ENCODE measurements around the gene TAS1R2.
"Not testable (repeated sequence)": the region's sequence is repeated elsewhere in the genome, so short reads cannot be mapped to it uniquely, and the experiment has no call there.

The TAS1R2 gene

DNA sequence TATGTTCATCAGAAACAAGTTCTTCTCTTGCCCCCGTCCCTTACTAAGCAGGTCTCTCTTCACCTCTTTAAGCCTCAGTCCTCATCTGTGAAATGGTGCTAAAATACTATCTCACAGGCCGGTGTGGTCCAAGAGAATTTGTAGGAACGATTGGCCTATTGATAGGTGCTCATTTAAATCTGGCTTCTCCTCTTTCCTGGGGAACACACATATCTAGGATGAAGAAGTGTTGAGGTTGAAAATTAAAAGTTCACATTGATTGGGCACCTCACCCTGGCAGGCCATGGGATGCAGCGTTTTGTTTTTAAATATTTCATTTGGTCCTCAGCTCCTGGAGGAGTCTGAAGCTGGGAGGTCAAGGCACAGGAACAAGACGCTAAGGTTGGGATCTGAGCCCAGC, 8.9 kb upstream of the TAS1R2 start:
- DNase-seq, result no peak

DNA sequence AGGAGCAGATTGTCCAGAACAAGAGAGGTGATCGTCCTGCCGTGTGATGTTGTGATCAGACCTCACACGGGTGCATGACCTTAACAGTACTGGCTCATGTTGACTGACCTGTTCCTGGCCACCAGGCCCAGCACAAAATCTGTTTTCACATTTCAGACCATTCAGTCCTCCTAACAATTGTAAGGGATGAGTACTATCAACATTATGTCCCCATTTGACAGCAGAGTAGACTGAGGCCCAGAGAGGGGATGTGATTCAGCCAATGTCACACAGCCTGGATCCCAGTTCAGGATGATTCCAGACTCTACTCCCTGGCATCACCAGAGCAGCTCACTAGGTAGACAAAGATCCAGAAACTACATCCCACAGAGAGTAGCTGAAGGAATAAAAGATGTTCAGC, 7.4 kb upstream of the TAS1R2 start:
- no peak for DNase-seq

DNA sequence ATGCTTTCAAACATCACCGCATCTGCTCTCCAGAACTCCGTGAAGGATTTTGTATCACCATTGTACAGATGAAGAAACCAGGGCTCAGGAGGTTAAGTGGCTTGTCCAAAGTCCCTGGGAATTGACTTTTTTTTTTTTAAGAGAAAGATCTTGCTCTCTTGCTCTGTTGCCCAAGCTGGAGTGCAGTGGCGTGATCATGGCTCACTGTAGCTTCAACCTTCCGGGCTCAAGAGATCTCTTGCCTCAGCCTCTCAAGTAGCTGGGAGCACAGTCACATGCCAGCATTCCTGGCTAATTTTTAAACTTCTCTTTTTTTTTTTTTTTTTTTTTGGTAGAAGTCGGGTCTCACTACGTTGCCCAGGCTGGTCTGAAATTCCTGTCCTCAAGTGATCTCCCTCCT, 6.9 kb upstream of the TAS1R2 start:
- DNase-seq, result no peak

DNA sequence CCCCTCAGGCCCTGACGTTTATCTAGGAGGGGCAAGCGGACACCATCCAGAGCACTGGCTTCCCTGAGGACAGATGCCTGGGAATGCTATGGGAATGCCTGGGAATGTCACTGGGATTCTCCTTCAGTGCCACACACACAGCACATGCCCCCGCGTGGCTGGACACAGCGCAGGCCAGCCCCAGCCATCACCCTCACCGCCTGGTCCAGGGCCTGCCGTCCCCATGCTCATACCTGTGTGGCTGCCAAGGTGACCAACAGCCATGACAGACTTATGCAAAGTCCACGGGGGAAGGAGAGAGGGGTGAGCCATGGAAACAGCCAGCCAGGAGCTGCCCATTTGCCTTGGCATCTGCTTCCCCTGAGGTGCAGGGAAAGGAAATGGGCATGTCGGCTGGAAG, 5.7 kb upstream of the TAS1R2 start:
- no peak for DNase-seq

DNA sequence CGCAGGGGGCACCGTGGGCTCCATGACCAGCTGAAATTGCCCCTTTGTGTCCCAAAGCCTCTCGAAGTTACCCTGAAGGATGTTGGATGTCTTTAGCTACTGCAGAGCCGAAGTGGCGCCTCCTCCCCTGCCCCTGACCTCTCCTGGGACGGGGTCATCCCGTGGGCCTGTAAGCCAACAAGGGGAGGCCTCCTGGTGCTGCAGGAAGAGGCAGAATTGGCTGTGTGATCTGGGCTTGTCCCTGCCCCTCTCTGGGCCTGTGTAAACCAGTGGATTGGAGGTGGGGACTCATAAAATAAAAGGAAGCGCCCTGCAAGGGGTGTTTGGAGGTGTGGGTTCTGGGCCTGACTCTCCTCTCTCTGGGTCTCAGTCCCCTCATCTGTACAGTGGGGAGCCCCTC, 2.1 kb upstream of the TAS1R2 start:
- DNase-seq, result no peak

DNA sequence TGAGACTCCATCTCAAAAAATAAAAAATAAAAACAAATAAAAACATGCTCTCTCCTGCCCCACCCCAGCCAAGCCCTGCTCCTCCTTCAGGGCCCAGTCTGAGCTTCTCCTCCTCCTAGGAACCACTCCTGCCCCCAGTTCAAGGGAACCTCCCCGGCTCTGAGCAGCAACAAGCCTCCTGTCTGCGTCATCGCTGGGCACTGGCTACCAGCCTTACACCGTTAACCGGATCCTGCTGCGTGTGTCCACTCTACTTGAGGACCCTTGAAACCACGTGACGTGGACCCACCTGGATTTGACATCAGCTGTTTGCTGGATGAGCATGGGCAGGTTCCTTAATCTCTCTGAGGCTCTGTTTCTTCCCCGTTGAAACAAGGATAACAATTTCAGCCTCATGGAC, 1.6 kb upstream of the TAS1R2 start:
- no peak for DNase-seq

DNA sequence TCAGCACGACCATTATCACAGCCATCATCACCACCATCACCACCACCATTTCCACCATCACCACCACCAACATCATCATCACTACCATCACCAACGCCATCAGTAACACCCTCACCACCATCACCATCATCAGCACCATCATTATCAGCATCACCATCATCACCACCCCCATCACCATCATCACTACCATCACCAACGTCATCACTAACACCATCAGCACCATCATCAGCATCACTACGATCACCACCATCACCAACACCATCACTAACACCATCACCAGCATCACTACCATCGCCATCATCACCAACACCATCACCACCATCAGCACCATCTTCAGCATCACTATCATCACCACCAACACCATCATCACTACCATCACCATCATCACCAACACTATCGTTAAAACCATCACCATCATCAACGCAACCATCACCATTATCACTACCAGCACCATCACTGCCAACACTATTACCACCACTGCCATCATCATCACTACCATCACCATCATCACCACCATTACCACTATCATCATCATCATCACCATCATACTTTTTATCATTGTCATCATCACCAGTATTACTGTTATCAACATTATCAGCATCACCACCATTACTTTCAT, 1.3 kb downstream of the TAS1R2 start:
- no peak for DNase-seq

DNA sequence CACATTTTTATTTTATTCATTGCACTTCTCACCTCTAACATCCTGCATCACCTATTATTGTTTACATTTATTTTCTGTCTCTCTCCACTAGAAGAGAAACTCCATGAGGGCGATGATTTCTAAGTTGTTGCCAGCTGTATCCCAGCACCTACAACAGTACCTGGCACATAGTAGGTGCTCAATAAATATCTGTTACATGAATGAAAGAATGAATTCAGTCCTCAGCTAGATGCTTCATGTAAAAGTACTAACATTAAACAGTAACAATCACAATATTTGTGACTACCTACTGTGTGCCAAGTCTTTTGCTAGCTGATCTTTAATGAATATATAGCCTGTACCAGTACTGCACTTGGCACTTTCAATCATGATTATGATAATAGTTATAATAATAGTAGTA, 3.0 kb downstream of the TAS1R2 start:
- DNase-seq, result no peak

DNA sequence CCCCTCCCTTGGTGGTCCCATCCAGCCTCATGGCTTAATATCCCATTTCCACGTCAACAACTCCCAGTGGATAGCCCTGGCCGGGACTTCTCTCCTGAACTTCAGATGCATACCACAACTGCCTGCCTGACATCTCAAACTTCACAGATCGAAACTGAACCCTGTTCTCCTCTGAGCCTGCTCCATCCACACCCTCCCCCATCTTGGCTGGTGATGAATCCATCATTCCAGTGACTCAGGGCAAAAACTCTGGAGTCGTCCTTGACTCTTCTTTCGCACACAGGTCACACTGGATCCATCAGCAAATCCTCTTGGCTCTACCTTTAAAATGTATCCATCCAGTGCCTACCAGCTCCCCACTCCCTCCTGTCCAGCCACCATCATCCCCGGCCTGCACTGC, 3.9 kb downstream of the TAS1R2 start:
- DNase-seq, result no peak

DNA sequence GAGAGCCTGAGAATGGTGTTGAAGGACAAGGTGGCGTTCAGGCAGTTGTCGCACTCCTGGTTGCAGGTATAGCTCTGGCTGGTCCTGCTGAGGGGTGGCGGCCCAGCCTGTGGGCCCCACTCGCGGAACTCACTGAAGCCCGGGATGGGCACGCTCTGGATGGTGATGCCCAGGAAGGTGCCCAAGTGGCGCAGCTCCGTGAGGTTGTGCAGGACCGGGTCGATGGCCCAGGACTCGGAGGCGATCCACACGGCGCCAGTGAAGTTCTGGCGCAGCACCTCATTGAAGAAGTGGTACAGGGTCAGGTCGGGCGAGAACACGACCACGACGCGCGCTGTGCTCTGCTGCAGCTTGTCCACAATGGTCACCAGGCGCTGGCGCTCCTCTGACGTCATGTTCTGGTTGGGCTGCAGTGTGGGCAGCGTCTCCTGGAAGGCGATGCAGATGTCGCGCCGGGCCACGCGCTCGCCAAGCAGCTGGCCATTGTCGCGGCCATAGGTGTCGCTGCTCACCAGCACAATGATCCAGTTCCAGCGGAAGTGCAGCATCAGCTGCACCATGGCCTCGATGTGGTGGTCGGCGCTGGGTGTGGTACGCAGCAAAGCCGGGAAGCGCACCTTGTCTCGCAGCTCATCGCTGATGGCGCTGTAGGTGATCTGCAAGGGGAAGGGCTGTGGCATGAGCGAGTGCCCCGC, 5.0 kb downstream of the TAS1R2 start:
- no peak for DNase-seq

DNA sequence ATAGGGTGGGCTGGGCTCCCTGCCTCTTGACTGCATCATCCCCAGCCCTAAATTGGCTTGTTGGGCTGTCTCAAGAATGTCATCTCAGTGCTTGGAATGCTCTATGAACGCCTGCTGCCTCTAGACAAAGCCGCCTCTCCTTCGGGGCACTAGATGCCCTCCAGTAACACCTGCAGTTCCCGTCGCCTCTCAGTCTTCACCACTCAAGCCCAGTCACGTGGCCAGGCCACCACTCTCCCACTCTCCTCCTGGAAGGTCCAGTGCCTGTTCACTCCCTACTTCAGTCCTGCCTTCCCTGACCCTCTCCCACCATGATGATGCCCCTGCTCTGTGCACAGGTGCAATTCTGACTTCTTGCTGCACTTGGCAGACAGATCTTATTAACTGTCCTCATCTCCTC, 7.0 kb downstream of the TAS1R2 start:
- DNase-seq, result no peak

DNA sequence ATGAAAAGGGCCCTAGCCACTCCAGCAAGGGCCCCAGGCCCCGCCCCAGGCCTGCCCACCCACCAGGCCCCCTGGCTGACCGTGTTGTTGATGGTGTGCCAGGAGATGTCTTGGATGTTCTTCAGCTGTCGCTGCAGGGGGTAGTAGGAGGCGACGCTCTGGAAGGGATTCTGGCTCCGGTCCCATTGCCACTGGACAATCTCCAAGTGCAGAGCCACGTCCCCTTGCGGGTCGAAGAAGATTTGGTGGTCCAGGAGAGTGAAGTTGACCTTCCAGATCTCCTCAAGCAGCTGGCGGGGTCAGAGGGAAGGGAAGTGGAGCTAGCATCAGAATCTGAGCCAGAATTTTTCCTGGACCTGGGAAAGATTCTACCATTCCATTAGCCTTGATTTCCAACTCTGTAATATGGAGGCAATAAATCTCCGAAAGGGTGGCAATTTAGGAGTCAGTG, 10.2 kb downstream of the TAS1R2 start:
- no peak for DNase-seq

DNA sequence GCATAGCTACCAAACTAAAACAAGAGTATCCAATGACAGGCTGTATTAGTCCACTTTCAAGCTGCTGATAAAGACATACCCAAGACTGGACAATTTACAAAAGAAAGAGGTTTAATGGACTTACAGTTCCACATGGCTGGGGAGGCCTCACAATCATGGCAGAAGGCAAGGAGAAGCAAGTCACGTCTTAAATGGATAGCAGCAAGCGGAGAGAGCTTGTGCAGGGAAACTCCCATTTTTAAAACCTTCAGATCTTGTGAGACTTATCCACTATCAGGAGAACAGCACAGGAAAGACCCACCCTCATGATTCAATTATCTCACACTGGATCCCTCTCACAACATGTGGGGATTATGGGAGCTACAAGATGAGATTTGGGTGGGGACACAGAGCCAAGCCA, 11.7 kb downstream of the TAS1R2 start:
- not testable (repeated sequence) for DNase-seq

DNA sequence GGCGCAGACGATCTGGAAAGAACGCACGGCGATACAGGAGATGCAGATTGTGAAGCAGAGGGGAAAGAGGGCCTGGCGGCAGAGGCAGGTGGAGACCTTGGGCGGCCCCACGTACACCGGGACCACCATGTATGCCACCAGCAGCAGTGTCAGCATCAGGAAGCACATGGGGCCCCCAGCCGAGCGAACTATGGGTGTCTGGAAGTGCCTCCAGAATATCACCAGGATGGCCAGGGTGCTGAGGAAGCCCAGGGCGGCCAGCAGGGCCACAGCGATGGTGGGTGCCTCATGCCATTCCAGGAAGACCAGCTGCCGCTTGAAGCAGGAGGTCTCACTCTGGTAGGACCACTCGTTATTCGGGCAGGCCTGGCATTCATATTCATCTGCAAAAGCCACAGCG, 19.3 kb downstream of the TAS1R2 start:
- DNase-seq, result no peak

DNA sequence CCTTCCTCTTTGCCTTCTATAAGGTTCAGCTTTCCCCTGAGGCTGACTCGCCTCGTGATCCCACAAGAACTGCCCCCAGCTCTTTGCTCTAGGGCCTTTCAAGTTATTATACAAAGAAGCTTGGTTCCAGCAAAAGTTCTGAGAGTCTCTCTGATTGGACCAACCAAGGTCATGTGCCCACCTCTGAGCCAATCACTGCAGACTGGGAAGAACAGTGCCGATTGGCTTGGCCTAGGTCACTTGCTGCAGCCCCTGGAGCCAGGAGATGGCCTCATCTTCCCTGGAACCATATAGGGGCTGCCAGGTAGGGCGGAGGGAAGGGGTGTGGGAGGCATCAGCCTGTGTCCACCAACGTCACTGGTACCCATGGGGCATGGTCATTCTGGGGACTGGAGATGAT, 22.8 kb downstream of the TAS1R2 start:
- DNase-seq, result no peak

DNA sequence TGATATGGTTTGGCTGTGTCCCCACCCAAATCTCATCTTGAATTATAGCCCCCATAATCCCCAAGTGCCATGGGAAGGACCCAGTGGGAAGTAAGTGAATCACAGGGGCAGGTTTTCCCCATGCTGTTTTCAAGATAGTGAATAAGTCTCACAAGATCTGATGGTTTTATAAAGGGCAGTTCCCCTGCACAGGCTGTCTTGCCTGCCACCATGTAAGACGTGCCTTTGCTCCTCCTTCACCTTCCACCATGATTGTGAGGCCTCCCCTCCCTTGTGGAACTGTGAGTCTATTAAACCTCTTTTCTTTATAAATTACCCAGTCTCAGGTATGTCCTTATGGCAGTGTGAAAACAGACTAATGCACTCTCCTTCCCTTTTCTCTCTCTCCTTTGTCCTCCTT, 27.1 kb downstream of the TAS1R2 start:
- not testable (repeated sequence) for DNase-seq

DNA sequence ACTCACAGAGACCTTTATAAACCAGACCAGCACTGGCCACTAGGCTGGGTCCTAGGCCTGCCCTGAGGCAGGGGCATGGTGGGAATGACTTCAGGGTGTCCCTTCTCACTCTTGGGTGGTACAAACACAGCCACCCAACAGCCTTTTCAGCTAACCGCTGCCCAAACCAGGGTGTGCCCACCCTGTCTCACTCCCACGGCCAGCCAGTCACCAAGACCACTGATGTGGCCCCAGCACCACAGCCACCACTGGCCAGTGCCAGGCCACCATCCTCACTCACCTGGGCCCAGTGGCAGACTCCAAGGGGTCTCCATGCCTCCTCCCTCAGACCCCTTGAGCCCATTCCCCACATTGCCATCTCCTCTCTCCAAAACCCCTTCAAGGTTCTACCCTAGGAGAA, 27.8 kb downstream of the TAS1R2 start:
- no peak for DNase-seq

DNA sequence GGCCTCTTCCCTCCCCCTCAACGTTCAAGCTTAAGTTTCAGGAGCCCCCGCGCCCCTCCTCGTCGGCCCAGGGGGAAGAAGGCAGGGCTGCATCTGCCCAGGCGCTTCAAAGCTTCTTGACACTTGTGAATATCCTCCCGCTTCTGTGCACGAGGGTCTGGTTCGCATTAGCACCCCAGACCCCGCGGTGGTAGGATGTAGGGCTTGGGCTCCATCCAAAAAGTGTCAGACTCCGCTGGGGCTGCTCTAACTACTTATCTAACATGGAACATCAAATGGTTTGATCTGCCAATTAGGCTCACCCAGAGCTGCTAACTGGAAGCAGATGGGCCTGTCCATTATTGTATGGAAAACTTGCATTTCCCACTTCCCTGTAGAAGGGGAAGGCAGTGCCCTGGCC, 28.9 kb downstream of the TAS1R2 start:
- DNase-seq, result no peak

DNA sequence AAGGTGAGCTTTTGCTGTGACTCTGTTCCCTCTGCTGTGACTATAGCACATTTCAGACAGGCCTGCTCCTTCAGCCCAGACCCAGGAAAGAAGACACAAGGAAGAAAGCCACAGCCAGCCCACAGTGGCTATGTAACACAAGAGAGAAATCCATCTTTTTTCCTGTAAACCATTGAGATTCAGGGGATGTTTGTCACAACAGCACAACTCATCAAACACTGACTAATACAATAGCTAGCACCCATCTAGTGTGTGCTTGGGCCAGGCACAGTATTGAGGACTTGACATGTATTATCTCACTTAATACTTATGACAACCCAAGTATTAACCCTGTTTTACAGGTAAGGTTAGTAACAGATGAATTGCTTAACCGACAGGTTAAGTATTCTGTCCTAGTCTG, 29.8 kb downstream of the TAS1R2 start:
- no peak for DNase-seq

DNA sequence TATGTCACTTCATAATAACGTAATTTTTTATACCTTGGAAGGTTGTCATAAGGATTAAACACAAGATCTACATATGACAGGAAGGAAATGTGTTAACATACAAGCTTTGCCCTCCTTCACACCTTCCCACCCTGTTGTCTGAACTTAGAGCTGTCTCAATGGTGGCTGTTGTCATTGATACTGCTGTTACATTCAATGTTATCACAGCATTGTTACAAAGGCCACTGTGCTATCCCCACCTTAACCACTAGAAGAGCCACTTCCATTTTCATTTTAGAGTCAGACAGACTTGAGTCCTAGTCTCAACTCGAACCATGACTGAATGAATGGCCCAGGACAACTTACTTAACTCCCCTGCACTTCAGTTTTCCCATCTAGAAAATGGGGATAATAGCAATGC, 31.2 kb downstream of the TAS1R2 start:
- no peak for DNase-seq

DNA sequence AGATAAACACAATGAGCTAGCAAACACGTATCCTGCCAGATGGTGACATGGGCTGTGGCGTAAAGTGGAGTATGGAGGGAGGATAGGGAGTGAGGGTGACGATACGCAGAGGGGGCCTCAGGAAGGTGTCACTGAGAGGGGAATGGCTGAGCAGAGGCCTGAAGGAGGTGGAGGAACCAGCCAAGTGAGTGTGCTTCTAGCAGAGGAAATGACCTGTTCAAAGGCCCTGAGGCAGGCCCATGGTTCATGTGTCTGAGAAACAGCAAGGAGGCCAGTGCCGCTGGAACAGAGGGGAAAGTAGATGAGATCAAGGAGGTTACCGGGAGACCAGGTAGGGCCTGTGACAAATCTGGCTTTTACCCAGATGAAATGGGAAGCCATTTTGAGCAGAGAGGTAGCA, 36.0 kb downstream of the TAS1R2 start:
- DNase-seq, result no peak

DNA sequence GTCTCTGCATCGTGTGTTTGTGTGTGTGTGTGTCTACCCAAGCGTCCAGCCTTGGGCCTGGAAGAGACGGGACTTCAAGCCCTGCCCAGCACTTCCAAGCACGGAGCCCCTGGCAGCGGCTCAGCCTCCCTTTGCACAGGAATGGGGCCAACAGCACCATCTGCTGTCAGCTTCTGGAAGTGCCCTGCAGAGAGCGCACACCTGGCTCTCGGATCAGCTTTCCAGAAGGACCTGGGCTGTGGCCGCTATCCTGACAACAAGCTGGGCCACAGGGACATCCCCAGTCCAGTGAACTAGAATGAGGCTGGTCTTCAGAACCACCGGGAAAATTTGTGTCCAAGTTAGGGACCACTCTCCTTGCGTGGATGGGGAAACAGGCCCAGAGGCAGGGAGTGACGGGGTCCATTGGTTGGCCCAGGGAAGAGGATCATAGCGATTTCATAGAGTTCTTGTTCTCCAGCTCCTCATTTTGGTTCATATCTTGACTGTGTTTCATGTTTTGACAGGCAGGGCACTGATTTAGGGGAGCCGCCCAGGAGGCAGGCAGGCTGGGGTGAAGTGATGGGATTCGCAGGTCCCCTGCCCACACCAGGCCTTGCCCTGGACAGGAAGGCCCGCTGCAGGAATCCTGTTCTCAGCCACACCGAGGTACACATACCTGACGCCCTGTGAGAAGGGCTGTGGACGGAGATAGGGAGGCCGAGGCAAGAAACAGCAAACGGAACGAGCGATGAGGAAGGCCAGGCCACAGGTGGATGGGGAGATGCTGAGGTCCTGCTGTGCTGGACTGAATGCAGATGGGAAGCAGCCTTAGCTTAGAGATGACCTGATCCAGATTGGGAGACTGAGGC, 38.4 kb downstream of the TAS1R2 start:
- DNase-seq, result peak; percentile 85

DNA sequence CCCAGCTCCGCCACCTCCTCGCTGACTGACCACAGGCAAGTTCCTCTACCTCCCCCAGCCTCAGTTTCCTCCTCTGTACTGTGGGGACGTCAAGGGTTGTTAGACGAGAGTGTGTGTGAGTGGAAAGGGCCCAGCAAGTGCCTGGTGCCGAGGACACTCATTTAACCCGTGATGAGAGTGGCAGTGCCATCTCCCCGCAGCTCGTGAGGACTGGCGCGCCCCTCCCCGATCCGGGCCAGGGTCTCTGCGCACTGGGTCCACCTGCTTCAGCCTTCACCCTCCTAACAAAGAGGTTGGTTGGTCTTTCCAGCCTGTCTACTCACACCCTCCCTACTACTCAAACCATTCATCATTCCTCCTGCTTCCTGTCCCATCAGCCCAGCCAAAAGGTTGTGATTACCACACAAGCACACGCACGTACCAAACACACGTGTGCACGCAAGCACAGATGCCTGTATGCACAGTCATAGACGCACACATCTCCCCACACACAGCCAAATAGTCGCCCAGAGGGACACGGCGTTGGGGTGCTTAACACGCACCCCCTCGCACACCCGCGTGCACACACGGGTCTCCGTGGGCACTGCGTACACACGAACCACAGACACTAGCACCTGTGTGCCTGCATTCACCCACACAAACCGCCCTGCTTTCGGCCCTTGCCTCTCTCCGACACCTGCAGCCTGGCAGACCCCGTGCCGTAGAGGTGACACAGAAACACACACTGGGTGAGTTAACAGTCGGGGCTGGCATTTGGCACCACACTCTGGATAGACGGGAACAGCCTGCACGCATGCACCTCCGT, 39.3 kb downstream of the TAS1R2 start:
- DNase-seq, result no peak

Data from activated CD8-positive, alpha-beta memory T cell treated with anti-CD3 and anti-CD28 coated beads for 24 hours (primary cell).